Measurements from ENCODE around the gene TNIK. TPM values are rescaled to one million over a fixed set of nuclear protein-coding genes. Genes with fewer than 3 reads are reported as not detected.

The TNIK gene
- total RNA-seq, 1 experiment from 2014 or later = 7.0 TPM

DNA sequence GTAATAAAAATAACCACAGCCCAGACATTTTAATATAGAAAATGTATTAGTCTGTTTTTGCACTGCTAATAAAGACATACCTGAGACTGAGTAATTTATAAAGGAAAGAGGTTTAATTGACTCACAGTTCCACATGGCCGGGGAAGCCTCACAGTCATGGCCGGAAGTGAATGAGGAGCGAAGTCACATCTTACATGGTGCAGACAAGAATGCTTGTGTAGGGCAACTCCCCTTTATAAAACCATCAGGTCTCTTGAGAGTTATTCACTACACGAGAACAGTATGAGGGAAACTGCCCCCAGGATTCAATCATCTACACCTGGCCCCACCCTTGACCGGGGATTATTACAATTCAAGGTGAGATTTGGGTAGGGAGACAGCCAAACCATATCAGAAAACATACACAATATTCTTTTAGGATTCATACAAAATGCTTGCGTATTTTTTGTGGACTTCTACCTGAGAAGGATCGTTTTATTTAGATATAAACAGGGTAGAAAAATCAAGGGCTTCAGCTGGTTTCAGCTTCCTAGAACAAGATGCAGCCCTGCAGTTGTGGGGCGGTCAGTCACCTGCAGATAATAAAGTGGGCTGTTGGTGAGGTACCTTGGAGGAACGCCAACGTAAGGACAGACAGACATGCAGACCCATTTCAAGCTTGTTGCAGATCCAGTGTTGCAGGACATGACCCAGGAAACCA is 101.9 kb downstream of the TNIK start:
- Histone ChIP-seq H4K20me1 (ENCODE audit: low read length) (no peaks in the 10 kb centered on the region), H2AFZ (ENCODE audit: low read length) (no peak overlapping the region), H3K4me2 (ENCODE audit: low read length) (0 out of 2 replicates have a peak overlapping the region, but pooled peaks have one; percentile 15), H3K4me3 (ENCODE audit: low read length) (no peak overlapping the region), H3K9me3 (ENCODE audit: low read length) (no peaks in the 10 kb centered on the region), H3K4me1 (ENCODE audit: insufficient read depth, low read length) (peaks cover 53% of the 10 kb centered on the region), H3K36me3 (ENCODE audit: low read depth, low read length) (no peaks in the 10 kb centered on the region), H3K9ac (ENCODE audit: low read length) (no peak overlapping the region), H3K27me3 (ENCODE audit: low read length) (no peaks in the 10 kb centered on the region), H3F3A (ENCODE audit: low read length, unreplicated experiment) (peaks cover 13% of the 10 kb centered on the region), H3K79me2 (ENCODE audit: low read length) (no peaks in the 10 kb centered on the region), H3K9me2 (replicated peaks; ENCODE audit: low read length) (no peaks in the 10 kb centered on the region), H3K27ac (ENCODE audit: low read length) (peak overlapping the region; percentile 88)
- DNase-seq (peak; percentile 65), ATAC-seq (peak; percentile 8; the same call in 1 of the 2 replicates)
- ChIA-PET POLR2A (ENCODE audit: unreplicated experiment) (no interaction called here), CTCF (no interaction called here)
- BruUV-seq (replicated peaks) = no TSS peak
- intact Hi-C loops (cut with micrococcal nuclease) = loop anchor here (5.0 kb wide), 2 partner anchors 104 to 301 kb away; partner anchors contain the start of gene TNIK
- TF ChIP-seq EZH2phosphoT487 (IDR thresholded peaks at IDR 0.05; ENCODE audit: borderline replicate concordance, low read length) = no peak
- TF ChIP-seq EZH2 (IDR thresholded peaks at IDR 0.05; ENCODE audit: low read length, unreplicated experiment) = no peak
- no peak for TF ChIP-seq CTCF (conservative IDR thresholded peaks at IDR 0.05; ENCODE audit: low read depth, low read length)

- H3K4me3 ChIP-seq (ENCODE audit: low read length) = no peak overlapping the region
- peak overlapping the region; percentile 88 for H3K27ac ChIP-seq (ENCODE audit: low read length)
- H3K27me3 ChIP-seq (ENCODE audit: low read length) = no peaks in the 10 kb centered on the region
- H3K36me3 ChIP-seq (ENCODE audit: low read depth, low read length) = no peaks in the 10 kb centered on the region
- no peaks in the 10 kb centered on the region for H3K9me3 ChIP-seq (ENCODE audit: low read length)
- CTCF ChIA-PET = no interaction called here
- BruUV-seq (replicated peaks) = no TSS peak
- no peak for TF ChIP-seq EZH2 (IDR thresholded peaks at IDR 0.05; ENCODE audit: low read length, unreplicated experiment)
- no peak for TF ChIP-seq EZH2phosphoT487 (IDR thresholded peaks at IDR 0.05; ENCODE audit: borderline replicate concordance, low read length)
- no peak overlapping the region for H2AFZ ChIP-seq (ENCODE audit: low read length)
- H3F3A ChIP-seq (ENCODE audit: low read length, unreplicated experiment) = peaks cover 13% of the 10 kb centered on the region
- H3K9me2 ChIP-seq (replicated peaks; ENCODE audit: low read length) = no peaks in the 10 kb centered on the region
- no peaks in the 10 kb centered on the region for H4K20me1 ChIP-seq (ENCODE audit: low read length)
- POLR2A ChIA-PET (ENCODE audit: unreplicated experiment) = no interaction called here
- no peaks in the 10 kb centered on the region for H3K79me2 ChIP-seq (ENCODE audit: low read length)
- peak overlapping the region; percentile 15; the same call in 1 of the 2 replicates for H3K4me2 ChIP-seq (ENCODE audit: low read length)
- H3K4me1 ChIP-seq (ENCODE audit: insufficient read depth, low read length) = peaks cover 59% of the 10 kb centered on the region
- ATAC-seq (no peak), DNase-seq (no peak)
- intact Hi-C loops (cut with micrococcal nuclease) = loop anchor here (5.0 kb wide), 2 partner anchors 105 to 300 kb away; partner anchors contain the start of gene TNIK
- peak overlapping the region; percentile 5; the same call in 1 of the 2 replicates for H3K9ac ChIP-seq (ENCODE audit: low read length)
These were observed 102.5 kb downstream of the TNIK start for GRCh38 chr3:171357721-171358120.

- H3K79me2 ChIP-seq (ENCODE audit: low read length) = no peaks in the 10 kb centered on the region
- peak overlapping the region; percentile 70 for H3K4me2 ChIP-seq (ENCODE audit: low read length)
- H4K20me1 ChIP-seq (ENCODE audit: low read length) = no peaks in the 10 kb centered on the region
- H3K9me3 ChIP-seq (ENCODE audit: low read length) = no peaks in the 10 kb centered on the region
- ATAC-seq = peak; percentile 51
- H3K27ac ChIP-seq (ENCODE audit: low read length) = peak overlapping the region; percentile 88
- peaks cover 72% of the 10 kb centered on the region for H3K4me1 ChIP-seq (ENCODE audit: insufficient read depth, low read length)
- H3K9me2 ChIP-seq (replicated peaks; ENCODE audit: low read length) = no peaks in the 10 kb centered on the region
- H3K36me3 ChIP-seq (ENCODE audit: low read depth, low read length) = no peaks in the 10 kb centered on the region
- CTCF ChIA-PET = no interaction called here
- peaks cover 13% of the 10 kb centered on the region for H3F3A ChIP-seq (ENCODE audit: low read length, unreplicated experiment)
- no peak overlapping the region for H2AFZ ChIP-seq (ENCODE audit: low read length)
- H3K27me3 ChIP-seq (ENCODE audit: low read length) = no peaks in the 10 kb centered on the region
- DNase-seq = peak; percentile 92
- POLR2A ChIA-PET (ENCODE audit: unreplicated experiment) = no interaction called here
- intact Hi-C loops (cut with micrococcal nuclease) = loop anchor here (1.0 to 5.0 kb wide), 4 partner anchors 10 to 299 kb away; partner anchors contain the start of gene TNIK
- peak overlapping the region; percentile 15 for H3K4me3 ChIP-seq (ENCODE audit: low read length)
- BruUV-seq (replicated peaks) = no TSS peak
- peak overlapping the region; percentile 51 for H3K9ac ChIP-seq (ENCODE audit: low read length)
- TF ChIP-seq EZH2phosphoT487 (IDR thresholded peaks at IDR 0.05; ENCODE audit: borderline replicate concordance, low read length) (no peak), EZH2 (IDR thresholded peaks at IDR 0.05; ENCODE audit: low read length, unreplicated experiment) (no peak), CTCF (conservative IDR thresholded peaks at IDR 0.05; ENCODE audit: low read depth, low read length) (no peak)
These were observed 104.0 kb downstream of the TNIK start for GRCh38 chr3:171356251-171356650.
